Activated CD4-positive, alpha-beta T cell treated with anti-CD3 and anti-CD28 coated beads, Interleukin-2, amount 10 ng/mL, durations not matched to agents 7 days and 5 days (primary cell): ENCODE results near the gene ASMTL. TPM values are rescaled to one million over a fixed set of nuclear protein-coding genes. Genes with fewer than 3 reads are reported as not detected.
"Not testable (repeated sequence)": the region's sequence is repeated elsewhere in the genome, so short reads cannot be mapped to it uniquely, and the experiment has no call there.

Experiments used
- CTCF ChIA-PET: fragments of 350-600 bp; sonication (Branson Sonifier 250); formaldehyde crosslinking; loops from one replicate; lab custom pipeline; 2021; ENCODE audit warnings: antibody characterized with exemption; lab: Charles Lee
- POLR2A ChIA-PET: fragments of 350-600 bp; sonication (Branson Sonifier 250); formaldehyde crosslinking; loops from one replicate; lab custom pipeline; 2021; ENCODE audit warnings: antibody characterized with exemption; lab: Charles Lee
- DNase-seq: peaks from one replicate; pipeline ENCODE4 v3.0.0-alpha.2; 2020
- H3K27ac Mint-ChIP-seq: one replicate; pipeline ENCODE4 v1.8.0; 2021; ENCODE audit warnings: mild to moderate bottlenecking, moderate library complexity, mixed read lengths
- H3K27me3 Mint-ChIP-seq: one replicate; pipeline ENCODE4 v1.8.0; 2021; ENCODE audit warnings: mixed read lengths
- H3K36me3 Mint-ChIP-seq: one replicate; pipeline ENCODE4 v1.8.0; 2021; ENCODE audit warnings: low read depth, mixed read lengths
- H3K4me1 Mint-ChIP-seq: one replicate; pipeline ENCODE4 v1.8.0; 2021; ENCODE audit warnings: mixed read lengths
- H3K4me3 Mint-ChIP-seq: one replicate; pipeline ENCODE4 v1.8.0; 2021; ENCODE audit warnings: mild to moderate bottlenecking, moderate library complexity, mixed read lengths
- H3K9me3 Mint-ChIP-seq: one replicate; pipeline ENCODE4 v1.8.0; 2021; ENCODE audit warnings: mixed read lengths
- total RNA-seq, 2 experiments: library from RNA; stranded (reverse); gene quantifications; one replicate each; pipeline ENCODE4 v1.2.3, GENCODE V29; 2021

Gene ASMTL
- total RNA-seq, 2 experiments from 2014 or later: 30.7 to 33.9 TPM

DNA sequence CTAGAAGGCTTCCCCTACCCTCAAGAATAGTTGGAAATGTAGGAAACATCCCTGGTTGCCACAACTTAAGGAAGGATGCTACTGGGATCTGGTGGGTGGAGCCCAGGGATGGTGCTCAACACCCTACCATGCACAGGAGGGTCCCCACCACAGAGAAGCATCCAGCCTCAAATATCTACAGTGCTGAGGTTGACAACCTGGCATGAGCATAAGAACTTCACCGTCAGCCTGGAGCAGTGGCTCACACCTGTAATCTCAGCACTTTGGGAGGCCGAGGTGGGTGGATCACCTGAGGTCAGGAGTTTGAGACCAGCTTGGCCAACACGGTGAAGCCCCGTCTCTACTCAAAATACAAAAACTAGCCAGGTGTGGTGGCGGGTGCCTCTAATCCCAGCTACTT lies 24.0 kb upstream of the ASMTL start:
- Mint-ChIP-seq H3K4me3 (no peak overlapping the region), H3K9me3 (peaks cover 21% of the 10 kb centered on the region), H3K27ac (peak overlapping the region; percentile 31), H3K4me1 (peaks cover 91% of the 10 kb centered on the region), H3K36me3 (peaks cover 84% of the 10 kb centered on the region), H3K27me3 (no peaks in the 10 kb centered on the region)
- peak; percentile 4 for DNase-seq
- CTCF ChIA-PET: no interaction called here
- POLR2A ChIA-PET: no interaction called here

GRCh38 chrX:1475881-1476280 lies 23.2 kb upstream of the ASMTL start:
- no peaks in the 10 kb centered on the region for H3K27me3 Mint-ChIP-seq
- H3K36me3 Mint-ChIP-seq: peaks cover 81% of the 10 kb centered on the region

DNA sequence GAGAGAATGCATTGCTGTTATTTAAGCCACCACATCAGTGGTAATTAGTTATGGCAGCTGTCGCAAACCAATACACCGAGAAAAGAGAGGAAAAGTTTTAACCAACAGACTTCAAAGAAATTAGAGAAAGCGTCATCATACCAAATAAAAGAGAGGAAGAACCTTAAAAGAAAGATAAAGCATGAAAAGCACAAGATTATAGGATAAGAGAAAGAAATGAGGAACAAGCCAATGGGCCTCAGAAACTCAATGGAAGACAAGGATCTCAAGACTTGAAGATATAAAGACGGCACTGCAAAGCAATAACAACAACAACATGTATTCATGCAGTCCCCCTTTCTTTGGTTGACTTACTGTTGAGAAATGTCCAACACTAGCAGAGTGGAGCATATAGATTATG lies 22.8 kb upstream of the ASMTL start:
- no peak overlapping the region for H3K4me3 Mint-ChIP-seq
- no peak for DNase-seq
- POLR2A ChIA-PET: no interaction called here
- CTCF ChIA-PET: no interaction called here
- peaks cover 21% of the 10 kb centered on the region for H3K9me3 Mint-ChIP-seq
- H3K27me3 Mint-ChIP-seq: no peaks in the 10 kb centered on the region
- H3K4me1 Mint-ChIP-seq: peaks cover 89% of the 10 kb centered on the region
- peaks cover 80% of the 10 kb centered on the region for H3K36me3 Mint-ChIP-seq
- H3K27ac Mint-ChIP-seq: peak overlapping the region; percentile 72

More at GRCh38 chrX:1475881-1476280, 23.2 kb upstream of the ASMTL start:
- no peak overlapping the region for H3K27ac Mint-ChIP-seq
- no peak overlapping the region for H3K4me3 Mint-ChIP-seq
- ChIA-PET CTCF (no interaction called here), POLR2A (no interaction called here)
- H3K9me3 Mint-ChIP-seq: peaks cover 21% of the 10 kb centered on the region
- H3K4me1 Mint-ChIP-seq: peaks cover 88% of the 10 kb centered on the region
- peak; percentile 5 for DNase-seq

GRCh38 chrX:1474593-1474992 lies 21.9 kb upstream of the ASMTL start:
- CTCF ChIA-PET, POLR2A ChIA-PET, H3K27me3 Mint-ChIP-seq, H3K4me3 Mint-ChIP-seq: not testable (repeated sequence)
- H3K27ac Mint-ChIP-seq: peak overlapping the region; percentile 33
- peak; percentile 4 for DNase-seq
- H3K36me3 Mint-ChIP-seq: peaks cover 77% of the 10 kb centered on the region
- peaks cover 16% of the 10 kb centered on the region for H3K9me3 Mint-ChIP-seq
- H3K4me1 Mint-ChIP-seq: peaks cover 87% of the 10 kb centered on the region

DNA sequence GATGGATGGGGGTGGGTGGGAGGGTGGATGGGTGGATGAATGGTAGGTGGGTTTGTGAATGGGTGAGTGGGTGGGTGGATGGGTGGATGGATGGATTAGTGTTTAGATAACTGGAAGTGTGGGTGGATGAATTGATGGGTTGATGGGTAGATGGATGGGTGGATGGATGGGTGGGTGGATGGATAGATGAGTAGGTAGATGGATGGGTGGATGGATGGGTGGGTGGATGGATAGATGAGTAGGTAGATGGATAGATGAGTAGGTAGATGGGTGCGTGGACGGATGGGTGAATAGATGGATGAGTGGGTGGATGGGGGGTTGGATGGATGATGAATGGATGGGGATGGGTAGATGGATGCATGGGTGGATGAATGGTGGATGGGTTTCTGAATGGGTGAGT lies 20.3 kb upstream of the ASMTL start:
- Mint-ChIP-seq H3K36me3 (peaks cover 73% of the 10 kb centered on the region), H3K4me3 (no peak overlapping the region), H3K27ac (peak overlapping the region; percentile 75), H3K4me1 (peaks cover 85% of the 10 kb centered on the region), H3K9me3 (peaks cover 10% of the 10 kb centered on the region), H3K27me3 (no peaks in the 10 kb centered on the region)
- ChIA-PET CTCF (no interaction called here), POLR2A (no interaction called here)
- DNase-seq: peak; percentile 4

DNA sequence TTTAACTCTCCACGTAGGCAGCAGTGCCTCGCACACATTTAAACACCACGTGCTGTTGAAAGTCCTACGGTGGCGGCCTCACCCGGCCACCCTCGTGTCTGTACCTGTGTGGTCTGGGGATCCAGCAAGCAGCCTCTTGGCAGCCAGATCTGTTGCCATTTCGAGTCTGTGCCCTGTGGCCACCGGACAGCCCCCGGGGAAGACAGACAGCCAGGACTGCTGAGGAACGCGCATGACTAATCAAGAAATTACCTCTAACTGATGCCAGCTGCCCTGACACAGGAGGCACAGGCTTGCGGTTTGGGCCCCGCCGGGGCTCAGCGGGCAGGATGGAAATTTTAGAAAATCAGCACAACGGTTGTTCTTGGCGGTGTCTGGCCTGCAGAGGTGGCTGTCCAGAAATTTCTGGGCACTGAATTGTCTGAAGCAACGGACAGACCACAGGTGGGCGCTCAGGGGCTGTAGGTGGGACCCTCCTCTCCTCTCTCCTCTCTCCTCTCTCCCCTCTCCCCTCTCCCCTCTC lies 15.6 kb upstream of the ASMTL start:
- POLR2A ChIA-PET: no interaction called here
- CTCF ChIA-PET: no interaction called here
- Mint-ChIP-seq H3K27me3 (no peaks in the 10 kb centered on the region), H3K4me1 (peaks cover 90% of the 10 kb centered on the region), H3K36me3 (peaks cover 73% of the 10 kb centered on the region), H3K27ac (peak overlapping the region; percentile 93), H3K9me3 (peaks cover 3% of the 10 kb centered on the region), H3K4me3 (peak overlapping the region; percentile 69)
- peak; percentile 81 for DNase-seq

- Mint-ChIP-seq H3K36me3 (peaks cover 74% of the 10 kb centered on the region), H3K4me1 (peaks cover 92% of the 10 kb centered on the region), H3K9me3 (peaks cover 1% of the 10 kb centered on the region), H3K27ac (peak overlapping the region; percentile 93), H3K4me3 (peak overlapping the region; percentile 69), H3K27me3 (no peaks in the 10 kb centered on the region)
- DNase-seq: peak; percentile 73
- ChIA-PET POLR2A (no interaction called here), CTCF (no interaction called here)
These were observed 14.4 kb upstream of the ASMTL start for GRCh38 chrX:1466971-1467561.

DNA sequence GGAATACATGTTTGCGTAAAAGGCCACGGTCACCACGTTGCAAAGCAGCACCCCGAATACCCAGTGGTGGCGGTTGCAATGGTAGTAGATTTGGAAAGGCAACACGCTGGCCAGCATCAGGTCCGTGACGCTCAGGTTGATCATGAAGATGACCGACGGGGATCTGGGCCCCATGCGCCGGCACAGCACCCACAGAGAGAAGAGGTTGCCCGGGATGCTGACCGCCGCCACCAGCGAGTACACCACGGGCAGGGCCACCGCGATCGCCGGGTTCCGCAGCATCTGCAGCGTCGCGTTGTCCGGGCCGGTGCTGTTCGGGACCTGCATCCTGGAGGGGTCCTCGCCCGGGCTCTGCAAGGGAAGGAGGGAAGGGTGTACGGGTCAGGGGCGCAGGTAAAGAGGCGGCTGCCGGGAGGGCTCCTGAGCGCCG lies 13.5 kb upstream of the ASMTL start:
- peaks cover 67% of the 10 kb centered on the region for H3K36me3 Mint-ChIP-seq
- POLR2A ChIA-PET: no interaction called here

DNA sequence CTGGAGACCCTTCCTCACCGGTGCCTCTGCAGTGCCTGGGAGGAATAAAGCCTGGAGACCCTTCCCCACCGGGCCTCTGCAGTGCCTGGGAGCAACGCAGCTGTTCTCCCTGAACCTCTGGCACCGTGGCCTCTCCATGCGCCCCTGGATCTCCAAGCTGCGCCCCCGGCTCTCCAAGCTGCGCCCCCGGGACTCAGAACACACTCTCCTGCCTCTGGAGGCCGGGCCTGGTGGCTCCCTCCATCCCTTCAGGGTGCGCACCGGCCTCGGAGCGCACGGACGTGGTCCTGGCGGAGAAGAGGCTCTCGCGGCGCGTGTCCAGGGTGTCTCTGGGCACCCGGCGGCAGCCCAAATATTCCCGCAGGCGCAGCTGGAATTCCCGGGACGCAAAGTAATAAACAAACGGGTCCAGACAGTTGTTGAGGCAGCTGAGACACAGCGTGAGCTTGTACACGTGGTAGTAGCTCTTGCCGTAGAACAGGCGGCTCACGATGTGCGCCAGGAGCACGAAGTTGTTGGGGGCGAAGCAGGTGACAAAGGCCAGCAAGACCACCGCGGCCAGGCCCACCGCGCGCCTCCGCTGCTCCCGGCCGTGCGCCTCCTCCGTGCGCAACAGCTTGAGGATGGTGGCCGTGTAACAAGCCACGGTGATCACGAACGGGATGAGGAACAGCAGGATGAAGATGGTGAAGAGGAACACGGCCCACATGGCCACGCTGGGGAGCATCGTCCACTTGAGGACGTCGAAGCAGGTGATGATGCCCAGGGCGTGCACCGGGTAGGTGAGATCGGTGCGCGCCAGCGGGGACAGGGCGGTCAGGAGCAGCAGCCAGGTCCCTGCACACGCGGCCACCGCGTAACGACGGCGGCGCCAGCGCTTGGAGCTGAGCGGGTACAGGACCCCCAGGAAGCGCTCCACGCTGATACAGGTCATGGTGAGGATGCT lies 12.8 kb upstream of the ASMTL start:
- Mint-ChIP-seq H3K36me3 (peaks cover 67% of the 10 kb centered on the region), H3K27ac (peak overlapping the region; percentile 88), H3K4me1 (peaks cover 81% of the 10 kb centered on the region), H3K9me3 (no peaks in the 10 kb centered on the region), H3K4me3 (peak overlapping the region; percentile 69), H3K27me3 (no peaks in the 10 kb centered on the region)
- peak; percentile 5 for DNase-seq
- CTCF ChIA-PET: no interaction called here
- POLR2A ChIA-PET: no interaction called here

More for the DNA sequence above, 13.5 kb upstream of the ASMTL start:
- Mint-ChIP-seq H3K27ac (peak overlapping the region; percentile 82), H3K4me1 (peaks cover 86% of the 10 kb centered on the region), H3K4me3 (peak overlapping the region; percentile 69), H3K9me3 (no peaks in the 10 kb centered on the region), H3K27me3 (no peaks in the 10 kb centered on the region)
- DNase-seq: peak; percentile 5
- CTCF ChIA-PET: no interaction called here

GRCh38 chrX:1464971-1465285 lies 12.2 kb upstream of the ASMTL start:
- ChIA-PET CTCF (no interaction called here), POLR2A (no interaction called here)
- Mint-ChIP-seq H3K27ac (peak overlapping the region; percentile 88), H3K27me3 (no peaks in the 10 kb centered on the region), H3K4me3 (peak overlapping the region; percentile 69), H3K4me1 (peaks cover 76% of the 10 kb centered on the region), H3K9me3 (no peaks in the 10 kb centered on the region), H3K36me3 (peaks cover 64% of the 10 kb centered on the region)
- DNase-seq: peak; percentile 21

- Mint-ChIP-seq H3K36me3 (peaks cover 58% of the 10 kb centered on the region), H3K27ac (peak overlapping the region; percentile 88), H3K9me3 (no peaks in the 10 kb centered on the region), H3K27me3 (no peaks in the 10 kb centered on the region), H3K4me1 (peaks cover 70% of the 10 kb centered on the region), H3K4me3 (peak overlapping the region; percentile 69)
- DNase-seq: peak; percentile 49
- POLR2A ChIA-PET: no interaction called here
- CTCF ChIA-PET: no interaction called here
These were observed 11.6 kb upstream of the ASMTL start for GRCh38 chrX:1464041-1464970.

- H3K4me3 Mint-ChIP-seq: peak overlapping the region; percentile 34
- ChIA-PET POLR2A (no interaction called here), CTCF (no interaction called here)
- peaks cover 55% of the 10 kb centered on the region for H3K36me3 Mint-ChIP-seq
- H3K27ac Mint-ChIP-seq: peak overlapping the region; percentile 88
- H3K27me3 Mint-ChIP-seq: no peaks in the 10 kb centered on the region
- peaks cover 66% of the 10 kb centered on the region for H3K4me1 Mint-ChIP-seq
- no peaks in the 10 kb centered on the region for H3K9me3 Mint-ChIP-seq
- peak; percentile 5 for DNase-seq
These were observed 10.9 kb upstream of the ASMTL start for GRCh38 chrX:1463581-1463980.
